ENCODE measurements around the gene MOSMO.

DNA sequence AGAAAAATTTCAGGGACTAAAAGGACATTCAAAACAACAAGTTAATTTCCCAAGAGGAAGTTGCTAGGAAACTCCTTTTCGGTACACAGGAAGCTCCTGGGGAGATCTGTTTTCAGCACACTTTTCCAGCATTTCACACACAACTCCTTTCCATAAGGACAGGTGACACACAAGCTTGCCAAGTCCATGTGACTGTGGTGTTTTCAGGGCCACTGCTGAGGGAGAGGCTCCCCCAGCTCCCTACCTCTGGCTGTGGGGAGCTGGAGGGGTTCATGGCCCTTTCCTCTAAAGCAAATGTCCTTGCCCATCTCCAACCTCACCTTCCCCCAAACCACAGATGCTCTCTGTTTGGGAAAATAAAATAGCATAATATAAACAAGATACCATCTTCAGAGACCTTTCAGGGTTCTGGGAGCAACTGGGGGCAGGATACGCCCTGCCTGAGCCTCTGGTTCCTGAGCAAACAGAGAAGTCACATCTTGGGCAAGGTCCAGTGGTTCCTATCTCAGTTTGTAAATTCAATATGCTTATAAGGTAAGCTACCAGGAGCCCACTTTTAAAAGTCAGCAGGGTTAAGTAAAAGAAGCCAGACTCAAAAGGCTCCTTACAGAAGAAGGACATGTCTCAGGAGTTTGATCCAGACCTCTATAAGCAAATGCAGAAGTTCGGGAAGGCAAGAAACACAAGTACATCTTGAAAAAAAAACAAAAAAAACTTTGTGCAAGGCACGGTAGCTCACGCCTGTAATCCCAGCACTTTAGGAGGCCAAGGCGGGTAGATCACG, 10.0 kb upstream of the MOSMO start:
- no peak for TF ChIP-seq SP1 (CRISPR knock-in tag; IDR thresholded peaks at IDR 0.05)
- TF ChIP-seq, protein P1, sequence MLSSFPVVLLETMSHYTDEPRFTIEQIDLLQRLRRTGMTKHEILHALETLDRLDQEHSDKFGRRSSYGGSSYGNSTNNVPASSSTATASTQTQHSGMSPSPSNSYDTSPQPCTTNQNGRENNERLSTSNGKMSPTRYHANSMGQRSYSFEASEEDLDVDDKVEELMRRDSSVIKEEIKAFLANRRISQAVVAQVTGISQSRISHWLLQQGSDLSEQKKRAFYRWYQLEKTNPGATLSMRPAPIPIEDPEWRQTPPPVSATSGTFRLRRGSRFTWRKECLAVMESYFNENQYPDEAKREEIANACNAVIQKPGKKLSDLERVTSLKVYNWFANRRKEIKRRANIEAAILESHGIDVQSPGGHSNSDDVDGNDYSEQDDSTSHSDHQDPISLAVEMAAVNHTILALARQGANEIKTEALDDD (IDR thresholded peaks at IDR 0.05): no peak
- TF ChIP-seq CREB1 (IDR thresholded peaks at IDR 0.05): no peak
- no peak for TF ChIP-seq CREB1 (CRISPR knock-in tag; IDR thresholded peaks at IDR 0.05)
- TF ChIP-seq ZNF263 (CRISPR knock-in tag; IDR thresholded peaks at IDR 0.05; ENCODE audit: borderline replicate concordance): no peak
- TF ChIP-seq EP300 (IDR thresholded peaks at IDR 0.05; ENCODE audit: low read length): no peak
- TF ChIP-seq MYC (IDR thresholded peaks at IDR 0.05; ENCODE audit: low read depth, low read length): no peak
- no peak for TF ChIP-seq MYC (CRISPR knock-in tag; IDR thresholded peaks at IDR 0.05; ENCODE audit: borderline replicate concordance, low read depth)
- no peak for TF ChIP-seq ZNF24 (IDR thresholded peaks at IDR 0.05)
- TF ChIP-seq, protein P2, sequence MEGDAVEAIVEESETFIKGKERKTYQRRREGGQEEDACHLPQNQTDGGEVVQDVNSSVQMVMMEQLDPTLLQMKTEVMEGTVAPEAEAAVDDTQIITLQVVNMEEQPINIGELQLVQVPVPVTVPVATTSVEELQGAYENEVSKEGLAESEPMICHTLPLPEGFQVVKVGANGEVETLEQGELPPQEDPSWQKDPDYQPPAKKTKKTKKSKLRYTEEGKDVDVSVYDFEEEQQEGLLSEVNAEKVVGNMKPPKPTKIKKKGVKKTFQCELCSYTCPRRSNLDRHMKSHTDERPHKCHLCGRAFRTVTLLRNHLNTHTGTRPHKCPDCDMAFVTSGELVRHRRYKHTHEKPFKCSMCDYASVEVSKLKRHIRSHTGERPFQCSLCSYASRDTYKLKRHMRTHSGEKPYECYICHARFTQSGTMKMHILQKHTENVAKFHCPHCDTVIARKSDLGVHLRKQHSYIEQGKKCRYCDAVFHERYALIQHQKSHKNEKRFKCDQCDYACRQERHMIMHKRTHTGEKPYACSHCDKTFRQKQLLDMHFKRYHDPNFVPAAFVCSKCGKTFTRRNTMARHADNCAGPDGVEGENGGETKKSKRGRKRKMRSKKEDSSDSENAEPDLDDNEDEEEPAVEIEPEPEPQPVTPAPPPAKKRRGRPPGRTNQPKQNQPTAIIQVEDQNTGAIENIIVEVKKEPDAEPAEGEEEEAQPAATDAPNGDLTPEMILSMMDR (IDR thresholded peaks at IDR 0.05 in 2 of 3, conservative IDR thresholded peaks at IDR 0.05 in 1 of 3; ENCODE audit: insufficient read depth in 2 of 3, low read depth in 1 of 3, low read length in 3 of 3): no peak
- no peak for TF ChIP-seq U2AF1 (optimal IDR thresholded peaks at IDR 0.05; ENCODE audit: low read depth, low read length)
- no peak for TF ChIP-seq CBX2 (IDR thresholded peaks at IDR 0.05; ENCODE audit: insufficient read depth, low read length, poor library complexity, severe bottlenecking)
- TF ChIP-seq POLR2AphosphoS2 (IDR thresholded peaks at IDR 0.05; ENCODE audit: low read length): no peak
- TF ChIP-seq, protein P3, sequence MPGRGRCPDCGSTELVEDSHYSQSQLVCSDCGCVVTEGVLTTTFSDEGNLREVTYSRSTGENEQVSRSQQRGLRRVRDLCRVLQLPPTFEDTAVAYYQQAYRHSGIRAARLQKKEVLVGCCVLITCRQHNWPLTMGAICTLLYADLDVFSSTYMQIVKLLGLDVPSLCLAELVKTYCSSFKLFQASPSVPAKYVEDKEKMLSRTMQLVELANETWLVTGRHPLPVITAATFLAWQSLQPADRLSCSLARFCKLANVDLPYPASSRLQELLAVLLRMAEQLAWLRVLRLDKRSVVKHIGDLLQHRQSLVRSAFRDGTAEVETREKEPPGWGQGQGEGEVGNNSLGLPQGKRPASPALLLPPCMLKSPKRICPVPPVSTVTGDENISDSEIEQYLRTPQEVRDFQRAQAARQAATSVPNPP (IDR thresholded peaks at IDR 0.05; ENCODE audit: borderline replicate concordance, insufficient read depth, insufficient read length): no peak
- TF ChIP-seq, protein P4, sequence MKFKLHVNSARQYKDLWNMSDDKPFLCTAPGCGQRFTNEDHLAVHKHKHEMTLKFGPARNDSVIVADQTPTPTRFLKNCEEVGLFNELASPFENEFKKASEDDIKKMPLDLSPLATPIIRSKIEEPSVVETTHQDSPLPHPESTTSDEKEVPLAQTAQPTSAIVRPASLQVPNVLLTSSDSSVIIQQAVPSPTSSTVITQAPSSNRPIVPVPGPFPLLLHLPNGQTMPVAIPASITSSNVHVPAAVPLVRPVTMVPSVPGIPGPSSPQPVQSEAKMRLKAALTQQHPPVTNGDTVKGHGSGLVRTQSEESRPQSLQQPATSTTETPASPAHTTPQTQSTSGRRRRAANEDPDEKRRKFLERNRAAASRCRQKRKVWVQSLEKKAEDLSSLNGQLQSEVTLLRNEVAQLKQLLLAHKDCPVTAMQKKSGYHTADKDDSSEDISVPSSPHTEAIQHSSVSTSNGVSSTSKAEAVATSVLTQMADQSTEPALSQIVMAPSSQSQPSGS (CRISPR knock-in tag; IDR thresholded peaks at IDR 0.05): no peak
